Esophagus (tissue), 2 donors: ENCODE results near the gene SDCCAG8. TPM values are rescaled to one million over a fixed set of nuclear protein-coding genes. Genes with fewer than 3 reads are reported as not detected.

Source experiments
- H3K27ac ChIP-seq, 2 donors: one replicate each; pipeline ENCODE4 v1.5.1; 2013; ENCODE audit warnings: low read depth in 2 of 2, mild to moderate bottlenecking in 2 of 2, inconsistent platforms in 1 of 2, low read length in 1 of 2, moderate library complexity in 1 of 2
- H3K27me3 ChIP-seq, 2 donors: one replicate each; pipeline ENCODE4 v1.6.1; 2013; ENCODE audit warnings: low read length in 2 of 2, control low read depth in 1 of 2, mild to moderate bottlenecking in 1 of 2; ENCODE audit not compliant: insufficient read depth in 2 of 2, control insufficient read depth in 1 of 2
- H3K36me3 ChIP-seq, 2 donors: one replicate each; pipeline ENCODE4 v1.6.1; 2013; ENCODE audit warnings: low read length in 1 of 2; ENCODE audit not compliant: control insufficient read depth in 2 of 2, insufficient read depth in 2 of 2
- H3K4me1 ChIP-seq, 2 donors: one replicate each; pipeline ENCODE4 v1.6.1; 2013; ENCODE audit warnings: low read length in 1 of 2; ENCODE audit not compliant: control insufficient read depth in 2 of 2, insufficient read depth in 2 of 2
- H3K4me3 ChIP-seq, 2 donors: one replicate each; pipeline ENCODE4 v1.5.1; 2013; ENCODE audit warnings: low read length in 2 of 2, mild to moderate bottlenecking in 2 of 2, low read depth in 1 of 2, moderate library complexity in 1 of 2
- H3K9me3 ChIP-seq, 2 donors: one replicate each; pipeline ENCODE4 v1.6.1; 2013; ENCODE audit warnings: mild to moderate bottlenecking in 2 of 2, low read depth in 1 of 2, low read length in 1 of 2, moderate library complexity in 1 of 2; ENCODE audit not compliant: control insufficient read depth in 2 of 2, insufficient read depth in 1 of 2
- WGBS, 2 donors: extraction: QIAGEN DNeasy Blood & Tissue Kit; methylation state at CpG; one replicate each; pipeline ENCODE4 v1.1.7; 2013; 5-methylcytosine and 5-hydroxymethylcytosine counted together
- polyA plus RNA-seq, 2 donors: library from polyadenylated mRNA; stranded (reverse); fragments of 200-250 nt; gene quantifications; one replicate each; pipeline ENCODE4 v1.2.3, GENCODE V29; 2013
- donor health status: healthy with polysubstance abuse.
- donor health status: Bipolar disorder and iron deficiency.

SDCCAG8 gene
- polyA plus RNA-seq, 2 donors, result 11.2 to 12.2 TPM

GRCh38 chr1:243292117-243292516 is 36.3 kb downstream of the SDCCAG8 start:
- Histone ChIP-seq H3K4me3 (no peak overlapping the region), H3K9me3 (no peaks in the 10 kb centered on the region), H3K36me3 (peaks cover 0 to 2% of the 10 kb centered on the region in 2 donors), H3K4me1 (no peaks in the 10 kb centered on the region), H3K27me3 (no peaks in the 10 kb centered on the region), H3K27ac (no peak overlapping the region)
- WGBS, 2 donors, result 98% methylated on average over 5 of the region's 5 CpGs

GRCh38 chr1:243293941-243294722 is 38.3 kb downstream of the SDCCAG8 start:
- WGBS, 2 donors, result 67 to 76% methylated on average over 3 to 4 of the region's 4 CpGs
- H3K27ac ChIP-seq, result no peak overlapping the region
- no peaks in the 10 kb centered on the region for H3K9me3 ChIP-seq
- no peaks in the 10 kb centered on the region for H3K4me1 ChIP-seq
- no peaks in the 10 kb centered on the region for H3K27me3 ChIP-seq
- H3K36me3 ChIP-seq, result peaks cover 0 to 2% of the 10 kb centered on the region in 2 donors
- H3K4me3 ChIP-seq, result no peak overlapping the region

GRCh38 chr1:243294723-243295121 is 38.9 kb downstream of the SDCCAG8 start:
- Histone ChIP-seq H3K27me3 (no peaks in the 10 kb centered on the region), H3K9me3 (no peaks in the 10 kb centered on the region), H3K27ac (no peak overlapping the region), H3K4me1 (no peaks in the 10 kb centered on the region), H3K36me3 (peaks cover 0 to 2% of the 10 kb centered on the region in 2 donors), H3K4me3 (no peak overlapping the region)
- WGBS, 2 donors, result 54 to 69% methylated on average over 3 of the region's 3 CpGs

GRCh38 chr1:243299069-243299468 is 43.2 kb downstream of the SDCCAG8 start:
- no peaks in the 10 kb centered on the region for H3K4me1 ChIP-seq
- no peaks in the 10 kb centered on the region for H3K9me3 ChIP-seq
- H3K27ac ChIP-seq, result no peak overlapping the region
- WGBS, 2 donors, result 95 to 96% methylated on average over 1 of the region's 1 CpG
- no peaks in the 10 kb centered on the region for H3K36me3 ChIP-seq
- H3K4me3 ChIP-seq, result no peak overlapping the region
- no peaks in the 10 kb centered on the region for H3K27me3 ChIP-seq

- Histone ChIP-seq H3K4me1 (no peaks in the 10 kb centered on the region), H3K36me3 (no peaks in the 10 kb centered on the region)
Observed at GRCh38 chr1:243301059-243301458, 45.2 kb downstream of the SDCCAG8 start.

GRCh38 chr1:243311809-243312208 is 56.0 kb downstream of the SDCCAG8 start:
- Histone ChIP-seq H3K36me3 (peaks cover 0 to 3% of the 10 kb centered on the region in 2 donors), H3K27ac (no peak overlapping the region), H3K27me3 (no peaks in the 10 kb centered on the region), H3K9me3 (no peaks in the 10 kb centered on the region), H3K4me3 (no peak overlapping the region), H3K4me1 (no peaks in the 10 kb centered on the region)
- 95 to 99% methylated on average over 1 of the region's 1 CpG for WGBS, 2 donors

More at GRCh38 chr1:243301059-243301458, 45.2 kb downstream of the SDCCAG8 start:
- 92 to 93% methylated on average over 2 of the region's 2 CpGs for WGBS, 2 donors
- Histone ChIP-seq H3K9me3 (no peaks in the 10 kb centered on the region), H3K27me3 (no peaks in the 10 kb centered on the region), H3K27ac (no peak overlapping the region), H3K4me3 (no peak overlapping the region)

- Histone ChIP-seq H3K27ac (no peak overlapping the region), H3K4me1 (no peaks in the 10 kb centered on the region), H3K4me3 (no peak overlapping the region), H3K9me3 (no peaks in the 10 kb centered on the region), H3K36me3 (peaks cover 0 to under 1% of the 10 kb centered on the region in 2 donors), H3K27me3 (no peaks in the 10 kb centered on the region)
- 56 to 69% methylated on average over 5 of the region's 5 CpGs for WGBS, 2 donors
Observed at GRCh38 chr1:243312952-243313634, 57.3 kb downstream of the SDCCAG8 start.

GRCh38 chr1:243313635-243314536 is 58.0 kb downstream of the SDCCAG8 start:
- Histone ChIP-seq H3K4me1 (no peaks in the 10 kb centered on the region), H3K36me3 (peaks cover 0 to 2% of the 10 kb centered on the region in 2 donors), H3K9me3 (no peaks in the 10 kb centered on the region), H3K27me3 (no peaks in the 10 kb centered on the region), H3K4me3 (no peak overlapping the region), H3K27ac (no peak overlapping the region)
- 85% methylated on average over 6 of the region's 6 CpGs for WGBS, 2 donors

GRCh38 chr1:243315455-243315854 is 59.6 kb downstream of the SDCCAG8 start:
- Histone ChIP-seq H3K4me1 (no peaks in the 10 kb centered on the region), H3K27ac (no peak overlapping the region), H3K4me3 (no peak overlapping the region), H3K36me3 (peaks cover 0 to 2% of the 10 kb centered on the region in 2 donors), H3K9me3 (no peaks in the 10 kb centered on the region), H3K27me3 (no peaks in the 10 kb centered on the region)
- 37 to 48% methylated on average over 1 of the region's 1 CpG for WGBS, 2 donors
